Measurements from ENCODE around the gene AVL9. TPM values are rescaled to one million over a fixed set of nuclear protein-coding genes. Genes with fewer than 3 reads are reported as not detected.
"Not testable (repeated sequence)": the region's sequence is repeated elsewhere in the genome, so short reads cannot be mapped to it uniquely, and the experiment has no call there.

The AVL9 gene
- total and polyA plus RNA-seq, 2 donors (not counting 1 experiment from before 2014, with no cell fraction given): 15.4 to 48.0 TPM

- H3K36me3 ChIP-seq (replicated peaks in 1 of 2; ENCODE audit: control extremely low read depth in 1 of 2, control insufficient read depth in 1 of 2, extremely low read depth in 1 of 2, insufficient read depth in 2 of 2, low read length in 1 of 2): peaks cover 0 to 2% of the 10 kb centered on the region in 2 experiments
- ChIA-PET POLR2A (no interaction called here), CTCF (no interaction called here)
- H3K79me2 ChIP-seq (ENCODE audit: control insufficient read depth, insufficient read depth, low read length): no peaks in the 10 kb centered on the region
- no peaks in the 10 kb centered on the region for H3K9me3 Mint-ChIP-seq (ENCODE audit: insufficient read depth)
- H3K9me3 ChIP-seq (ENCODE audit: control extremely low read depth in 1 of 3, control insufficient read depth in 2 of 3, insufficient read depth in 1 of 3, low read length in 2 of 3): no peaks in the 10 kb centered on the region
- intact Hi-C loops (cut with micrococcal nuclease): no loop called here
- H3K27me3 ChIP-seq (replicated peaks in 1 of 4; ENCODE audit: control extremely low read depth in 1 of 4, control insufficient read depth in 3 of 4, insufficient read depth in 4 of 4, low read length in 3 of 4): no peaks in the 10 kb centered on the region
- no CpG with 5 or more reads among the region's 2 CpGs for WGBS (ENCODE audit: insufficient coverage)
- H3K4me3 Mint-ChIP-seq: no peak overlapping the region
- no peaks in the 10 kb centered on the region for H3K27me3 Mint-ChIP-seq
- H3K4me3 ChIP-seq (ENCODE audit: control extremely low read depth in 1 of 5, extremely low read depth in 1 of 5, insufficient read depth in 1 of 5, low read depth in 2 of 5, low read length in 4 of 5): no peak overlapping the region
- DNase-seq: no peak
- no peak for TF ChIP-seq EZH2 (IDR thresholded peaks at IDR 0.05; ENCODE audit: borderline replicate concordance, insufficient read depth, low read depth, low read length, poor library complexity, severe bottlenecking)
- no peak for TF ChIP-seq CTCF (IDR thresholded peaks at IDR 0.05)
- no peak for ATAC-seq (ENCODE audit: low read depth)
- H3K27ac Mint-ChIP-seq: no peak overlapping the region
- no peak overlapping the region for H2AFZ ChIP-seq (ENCODE audit: insufficient read depth, low read depth, low read length, poor library complexity, severe bottlenecking)
- H3K27ac ChIP-seq (ENCODE audit: low read length in 2 of 2): no peak overlapping the region
- no peak overlapping the region for H3K4me2 ChIP-seq (replicated peaks; ENCODE audit: low read depth, low read length, poor library complexity, severe bottlenecking)
- no peaks in the 10 kb centered on the region for H3K4me1 Mint-ChIP-seq
- H3K4me1 ChIP-seq (ENCODE audit: control insufficient read depth in 2 of 2, insufficient read depth in 2 of 2, low read length in 2 of 2): no peaks in the 10 kb centered on the region
- no peaks in the 10 kb centered on the region for H4K20me1 ChIP-seq (ENCODE audit: control insufficient read depth, insufficient read depth, low read length, poor library complexity, severe bottlenecking)
- H3K9ac ChIP-seq (ENCODE audit: low read length): no peak overlapping the region
Observed at GRCh38 chr7:32618470-32618869, 123.2 kb downstream of the AVL9 start.

- TF ChIP-seq EZH2 (IDR thresholded peaks at IDR 0.05; ENCODE audit: borderline replicate concordance, insufficient read depth, low read depth, low read length, poor library complexity, severe bottlenecking) (no peak), CTCF (IDR thresholded peaks at IDR 0.05) (no peak)
Observed at GRCh38 chr7:32618987-32619386, 123.7 kb downstream of the AVL9 start.

GRCh38 chr7:32619416-32619815 lies 124.1 kb downstream of the AVL9 start:
- POLR2A ChIA-PET; H3K9ac ChIP-seq (ENCODE audit: low read length); H3K4me3 ChIP-seq (ENCODE audit: control extremely low read depth in 1 of 5, extremely low read depth in 1 of 5, insufficient read depth in 1 of 5, low read depth in 2 of 5, low read length in 4 of 5); H3K27me3 Mint-ChIP-seq; H3K27ac ChIP-seq (ENCODE audit: low read length in 2 of 2); H3K9me3 Mint-ChIP-seq (ENCODE audit: insufficient read depth); H3K4me1 Mint-ChIP-seq; H3K4me1 ChIP-seq (ENCODE audit: control insufficient read depth in 2 of 2, insufficient read depth in 2 of 2, low read length in 2 of 2); H3K36me3 ChIP-seq (replicated peaks in 1 of 2; ENCODE audit: control extremely low read depth in 1 of 2, control insufficient read depth in 1 of 2, extremely low read depth in 1 of 2, insufficient read depth in 2 of 2, low read length in 1 of 2); H2AFZ ChIP-seq (ENCODE audit: insufficient read depth, low read depth, low read length, poor library complexity, severe bottlenecking); DNase-seq; H3K9me3 ChIP-seq (ENCODE audit: control extremely low read depth in 1 of 3, control insufficient read depth in 2 of 3, insufficient read depth in 1 of 3, low read length in 2 of 3); H3K4me2 ChIP-seq (replicated peaks; ENCODE audit: low read depth, low read length, poor library complexity, severe bottlenecking); H4K20me1 ChIP-seq (ENCODE audit: control insufficient read depth, insufficient read depth, low read length, poor library complexity, severe bottlenecking); H3K27ac Mint-ChIP-seq; H3K4me3 Mint-ChIP-seq; ATAC-seq (ENCODE audit: low read depth); H3K27me3 ChIP-seq (replicated peaks in 1 of 4; ENCODE audit: control extremely low read depth in 1 of 4, control insufficient read depth in 3 of 4, insufficient read depth in 4 of 4, low read length in 3 of 4); intact Hi-C loops (cut with micrococcal nuclease); H3K79me2 ChIP-seq (ENCODE audit: control insufficient read depth, insufficient read depth, low read length); CTCF ChIA-PET: not testable (repeated sequence)
- no CpG with 5 or more reads among the region's 1 CpG for WGBS (ENCODE audit: insufficient coverage)

More at GRCh38 chr7:32618987-32619386, 123.7 kb downstream of the AVL9 start:
- H2AFZ ChIP-seq (ENCODE audit: insufficient read depth, low read depth, low read length, poor library complexity, severe bottlenecking): no peak overlapping the region
- H3K9ac ChIP-seq (ENCODE audit: low read length): no peak overlapping the region
- CTCF ChIA-PET: no interaction called here
- WGBS (ENCODE audit: insufficient coverage): 100% methylated on average over 1 of the region's 4 CpGs
- no peak for DNase-seq
- no peak overlapping the region for H3K27ac ChIP-seq (ENCODE audit: low read length in 2 of 2)
- no peaks in the 10 kb centered on the region for H3K4me1 Mint-ChIP-seq
- H3K79me2 ChIP-seq (ENCODE audit: control insufficient read depth, insufficient read depth, low read length): no peaks in the 10 kb centered on the region
- no peak overlapping the region for H3K4me2 ChIP-seq (replicated peaks; ENCODE audit: low read depth, low read length, poor library complexity, severe bottlenecking)
- H3K27ac Mint-ChIP-seq: no peak overlapping the region
- H3K4me3 Mint-ChIP-seq: no peak overlapping the region
- no peak for ATAC-seq (ENCODE audit: low read depth)
- H3K27me3 Mint-ChIP-seq: no peaks in the 10 kb centered on the region
- no peak overlapping the region for H3K4me3 ChIP-seq (ENCODE audit: control extremely low read depth in 1 of 5, extremely low read depth in 1 of 5, insufficient read depth in 1 of 5, low read depth in 2 of 5, low read length in 4 of 5)
- POLR2A ChIA-PET: no interaction called here
- intact Hi-C loops (cut with micrococcal nuclease): no loop called here
- no peaks in the 10 kb centered on the region for H3K27me3 ChIP-seq (replicated peaks in 1 of 4; ENCODE audit: control extremely low read depth in 1 of 4, control insufficient read depth in 3 of 4, insufficient read depth in 4 of 4, low read length in 3 of 4)
- H3K9me3 Mint-ChIP-seq (ENCODE audit: insufficient read depth): no peaks in the 10 kb centered on the region
- no peaks in the 10 kb centered on the region for H3K4me1 ChIP-seq (ENCODE audit: control insufficient read depth in 2 of 2, insufficient read depth in 2 of 2, low read length in 2 of 2)
- no peaks in the 10 kb centered on the region for H3K9me3 ChIP-seq (ENCODE audit: control extremely low read depth in 1 of 3, control insufficient read depth in 2 of 3, insufficient read depth in 1 of 3, low read length in 2 of 3)
- no peaks in the 10 kb centered on the region for H4K20me1 ChIP-seq (ENCODE audit: control insufficient read depth, insufficient read depth, low read length, poor library complexity, severe bottlenecking)
- H3K36me3 ChIP-seq (replicated peaks in 1 of 2; ENCODE audit: control extremely low read depth in 1 of 2, control insufficient read depth in 1 of 2, extremely low read depth in 1 of 2, insufficient read depth in 2 of 2, low read length in 1 of 2): peaks cover 0 to 2% of the 10 kb centered on the region in 2 experiments
